ENCODE measurements around the gene ANXA6.

The ANXA6 gene

GRCh38 chr5:151097061-151097460 lies 60.5 kb downstream of the ANXA6 start:
- peak; percentile 60 for DNase-seq

- DNase-seq, result no peak
These were observed 61.6 kb downstream of the ANXA6 start for GRCh38 chr5:151096001-151096373.

DNA sequence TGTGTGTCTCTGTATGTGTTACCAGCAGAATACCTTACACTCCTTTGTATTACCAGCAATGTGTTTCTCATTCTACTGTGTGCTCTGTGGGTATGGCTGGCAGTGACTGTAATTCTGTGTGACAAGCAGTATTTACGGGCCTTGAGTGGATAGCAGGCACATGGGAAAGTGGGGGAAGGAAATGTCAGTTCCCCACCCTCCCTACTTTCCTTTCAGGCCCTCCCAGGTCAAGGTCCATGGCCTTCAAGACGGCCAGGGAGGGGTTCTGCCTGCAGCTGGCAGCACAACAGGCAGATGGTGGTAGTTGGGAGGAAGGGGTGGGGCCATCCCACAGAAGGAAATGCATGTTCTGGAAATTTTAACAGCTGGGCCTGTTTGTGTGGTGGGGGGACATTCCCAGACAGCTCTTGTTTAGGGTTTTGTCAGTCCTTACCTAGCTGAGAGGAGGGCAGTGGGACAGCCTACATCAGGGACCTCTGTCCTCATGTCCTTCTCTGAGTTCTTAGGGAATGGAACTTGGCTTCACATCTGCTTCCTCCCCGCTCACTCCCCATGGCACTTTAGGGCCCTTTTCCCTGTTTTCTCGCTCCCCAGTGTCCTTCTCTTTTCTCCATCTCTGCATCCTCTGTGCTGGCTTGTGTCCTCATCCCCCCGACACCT lies 62.1 kb downstream of the ANXA6 start:
- DNase-seq, result no peak

DNA sequence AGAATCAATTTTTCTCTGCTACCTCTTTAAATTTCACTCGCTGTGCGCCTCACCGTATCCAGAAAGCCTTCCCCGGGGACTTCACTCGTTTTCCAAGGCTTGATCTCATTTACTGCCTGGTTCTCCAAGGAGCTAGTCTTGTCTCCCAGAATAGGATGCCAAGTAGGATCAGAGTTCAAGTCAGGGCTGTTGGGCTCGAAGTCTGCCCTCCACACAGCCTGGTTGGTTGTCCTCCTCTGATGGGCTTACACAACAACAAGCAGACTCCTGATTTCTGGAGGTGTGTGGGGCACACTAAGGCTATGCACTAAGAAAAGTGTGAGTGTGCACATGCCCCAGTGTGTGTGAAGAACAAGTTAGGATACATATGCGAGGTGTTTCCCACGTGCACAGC lies 62.7 kb downstream of the ANXA6 start:
- DNase-seq, result no peak

- DNase-seq, result no peak
These were observed 63.3 kb downstream of the ANXA6 start for GRCh38 chr5:151094030-151094851.

GRCh38 chr5:151093476-151093889 lies 64.1 kb downstream of the ANXA6 start:
- DNase-seq, result peak; percentile 33

DNA sequence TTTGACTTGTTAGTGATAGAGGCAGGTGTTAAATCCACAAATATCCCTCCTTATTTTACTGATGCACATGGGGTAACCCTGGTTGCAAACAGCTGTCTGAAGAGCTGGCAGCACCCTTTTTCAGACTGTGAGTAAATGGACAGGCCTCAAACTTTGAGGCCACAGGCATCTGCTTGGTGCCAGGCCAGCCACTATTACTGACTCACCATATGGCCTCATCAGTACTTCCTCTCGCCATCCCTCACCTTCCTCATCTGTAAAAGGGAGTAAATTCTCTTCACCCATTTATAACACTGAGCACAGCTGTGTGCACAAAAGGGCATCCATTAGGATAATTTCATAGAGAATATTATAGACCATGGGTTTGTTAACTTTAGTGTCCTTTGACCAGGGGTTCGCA lies 64.8 kb downstream of the ANXA6 start:
- peak; percentile 19 for DNase-seq

DNA sequence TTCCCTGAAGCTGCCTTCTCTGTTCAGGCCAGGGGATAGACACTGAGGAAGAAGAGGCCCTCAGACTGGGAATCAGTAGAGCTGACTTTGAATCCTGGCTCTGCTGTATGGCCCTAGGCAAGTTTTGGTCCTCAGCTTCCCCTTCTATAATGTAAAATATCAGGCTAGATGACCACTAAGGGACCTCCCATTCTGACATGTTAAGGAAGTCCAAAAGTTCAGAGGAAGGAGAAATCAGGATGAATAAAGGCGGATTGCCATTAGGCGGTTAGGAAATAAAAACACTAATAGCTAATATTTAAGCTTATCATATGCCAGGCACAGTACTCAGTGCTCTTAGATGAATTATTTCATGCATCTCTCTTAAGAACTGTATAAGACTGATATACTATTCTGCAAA lies 67.9 kb downstream of the ANXA6 start:
- DNase-seq, result no peak

GRCh38 chr5:151088986-151089385 lies 68.6 kb downstream of the ANXA6 start:
- no peak for DNase-seq

DNA sequence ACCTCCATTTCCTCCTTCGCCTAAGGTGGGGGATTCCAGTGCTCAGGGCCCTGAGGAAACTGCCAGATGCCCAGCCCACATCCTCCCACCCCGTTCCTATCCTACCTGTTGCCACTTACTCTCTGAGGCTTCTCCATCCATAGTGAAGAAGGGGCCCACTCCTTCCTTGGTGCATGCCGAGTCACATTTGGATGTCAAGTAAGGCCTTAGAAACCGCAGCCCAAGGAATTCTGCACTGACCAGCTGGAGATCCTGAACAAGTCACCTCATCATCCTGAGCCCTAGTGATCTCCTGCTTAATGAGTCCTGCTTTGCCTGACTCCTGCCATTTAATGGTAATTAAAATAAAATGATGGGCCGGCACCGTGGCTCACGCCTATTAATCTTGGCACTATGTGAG lies 70.1 kb downstream of the ANXA6 start:
- DNase-seq, result no peak

DNA sequence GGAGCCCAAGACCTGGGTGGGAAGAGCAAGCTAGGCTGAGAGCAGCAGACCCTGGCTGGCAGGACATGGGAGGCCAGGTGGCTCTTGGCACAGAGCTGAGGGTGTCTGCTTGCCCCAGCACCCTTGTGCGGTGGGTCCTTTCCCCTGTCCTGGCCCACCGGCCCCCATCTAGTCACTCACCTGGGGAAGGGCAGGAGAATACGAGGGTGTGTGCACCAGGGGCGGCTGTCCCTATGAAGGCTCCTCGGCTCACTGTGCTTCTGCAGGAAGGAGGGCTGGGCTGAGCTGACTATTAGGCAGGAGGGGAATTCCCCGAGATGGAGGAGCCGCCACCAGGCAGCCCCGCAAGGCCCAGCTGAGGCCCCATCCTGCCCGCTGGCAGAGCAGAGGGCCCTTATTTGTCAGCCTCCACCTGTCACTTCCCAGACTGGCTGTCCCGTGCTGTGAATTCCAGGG lies 70.6 kb downstream of the ANXA6 start:
- no peak for DNase-seq

DNA sequence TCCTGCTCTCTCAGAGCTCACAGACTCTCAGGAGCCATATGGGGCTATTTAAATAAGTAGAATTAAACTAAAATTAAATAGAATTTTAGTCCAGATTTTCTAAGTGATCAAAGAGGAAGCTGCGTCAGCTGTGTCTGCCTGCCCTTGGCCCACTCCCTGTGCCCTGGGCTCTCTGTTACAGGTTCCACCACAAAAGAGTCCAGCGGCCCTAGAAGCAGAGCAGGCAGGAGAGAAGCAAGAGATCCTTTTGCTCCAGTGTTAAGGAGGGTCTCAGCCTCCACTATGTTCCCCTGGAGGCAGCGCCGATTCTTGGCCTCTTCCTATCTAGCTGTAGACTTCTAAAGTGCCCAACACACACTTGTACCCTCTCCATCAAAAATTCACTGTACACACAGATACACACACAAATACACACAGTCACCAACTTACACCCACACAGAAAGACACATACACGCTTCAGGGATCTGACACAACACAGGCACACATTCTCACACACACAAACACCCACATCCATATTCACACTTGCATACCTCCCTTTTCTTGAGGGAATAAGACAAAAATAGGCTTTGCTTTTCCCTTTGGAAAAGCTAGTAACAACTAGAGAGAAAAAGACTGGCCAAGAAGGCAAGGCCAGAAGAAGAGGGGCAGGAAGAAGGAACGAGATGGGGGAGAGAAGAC lies 71.2 kb downstream of the ANXA6 start:
- DNase-seq, result no peak

GRCh38 chr5:151085517-151086041 lies 72.0 kb downstream of the ANXA6 start:
- no peak for DNase-seq

GRCh38 chr5:151084363-151084762 lies 73.2 kb downstream of the ANXA6 start:
- no peak for DNase-seq

DNA sequence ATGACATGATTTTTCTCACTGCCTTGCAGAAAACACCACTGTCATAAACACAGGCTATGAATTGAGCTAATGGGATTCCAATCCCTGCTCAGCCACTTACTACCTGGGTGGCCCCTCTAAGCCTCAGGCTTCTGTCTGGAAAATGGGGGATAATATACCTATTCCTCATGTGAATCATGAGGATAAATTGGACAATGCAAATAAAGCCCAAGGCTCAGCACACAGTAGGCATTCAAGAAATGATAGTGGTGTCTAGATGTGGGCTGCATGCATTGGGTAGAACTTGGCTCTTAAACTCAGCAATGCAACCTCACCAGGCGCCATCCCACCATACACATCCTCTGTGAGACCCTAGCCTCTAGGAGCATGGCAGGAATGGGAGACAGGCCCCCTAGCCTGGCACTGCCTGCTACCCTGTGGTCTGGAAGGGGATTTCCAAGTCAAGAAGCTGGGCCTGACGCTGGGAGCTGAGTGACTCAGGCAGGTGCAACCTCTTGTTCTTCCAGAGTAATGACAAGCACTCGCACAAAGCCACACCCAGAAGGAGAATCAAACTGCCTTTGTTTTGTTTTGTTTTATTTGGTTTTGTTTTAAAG lies 74.4 kb downstream of the ANXA6 start:
- no peak for DNase-seq

GRCh38 chr5:151082282-151082902 lies 75.2 kb downstream of the ANXA6 start:
- DNase-seq, result no peak

GRCh38 chr5:151081431-151082281 lies 75.9 kb downstream of the ANXA6 start:
- peak; percentile 40 for DNase-seq

DNA sequence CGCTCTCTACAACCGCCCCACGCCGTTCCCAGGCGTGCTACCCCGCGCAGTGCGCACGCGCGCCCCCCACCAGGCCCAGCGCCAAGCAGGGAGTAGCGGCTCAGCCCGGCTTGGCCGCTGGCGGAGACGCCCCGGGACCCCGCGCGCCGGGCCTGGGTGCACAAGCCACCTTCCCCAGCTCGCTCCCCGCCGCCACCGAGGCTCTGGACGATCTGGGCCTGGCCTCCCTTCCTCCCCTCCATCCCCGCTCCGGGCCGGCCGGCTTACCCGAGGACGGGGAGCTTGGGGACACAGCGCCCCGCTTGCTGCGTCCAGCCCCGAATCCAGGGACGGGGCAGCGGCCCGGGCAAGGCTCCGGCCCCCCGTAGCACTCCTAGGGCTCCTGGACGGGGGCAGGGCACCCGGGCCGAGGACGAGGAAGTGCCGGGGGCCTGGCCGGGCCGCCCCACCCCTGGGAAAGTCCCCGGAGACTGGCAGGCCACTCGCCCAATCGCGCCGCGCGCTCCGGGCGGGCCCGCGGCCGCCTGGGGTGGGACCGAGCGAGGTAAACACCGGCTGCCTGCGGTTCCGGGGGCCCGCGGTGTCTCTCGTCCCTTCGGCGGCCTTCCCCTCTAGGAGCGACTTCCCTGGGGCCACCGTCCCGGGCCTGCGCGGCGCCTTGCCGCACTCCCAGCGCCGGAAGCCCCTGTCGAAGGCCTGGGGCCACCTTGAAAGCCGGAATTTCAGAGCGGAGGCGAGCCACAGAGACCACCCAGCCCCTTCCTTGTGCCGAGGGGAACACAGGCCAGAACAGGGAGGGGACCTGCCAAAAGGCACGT lies 76.8 kb downstream of the ANXA6 start, which contains the start of gene TNIP1:
Gene TNIP1 (minus strand): TSS at position 422 of the 818 bp plus-strand sequence. CDS start 15,939 bp downstream, outside the sequence.
- peak; percentile 70 for DNase-seq

GRCh38 chr5:151079838-151080612 lies 77.6 kb downstream of the ANXA6 start:
- DNase-seq, result no peak

All from SIG-M5 (cell line).